Middle frontal gyrus (tissue), 1 donor: Measurements from ENCODE around the gene GNAI3.
A peak's percentile ranks its signal among the peaks of the same experiment; 100 is the strongest.

ENCODE experiments used
- DNase-seq: peaks from one replicate; pipeline ENCODE4 v3.0.0-alpha.2; 2015; ENCODE audit warnings: low spot score; ENCODE audit errors: extremely low spot score

Gene GNAI3

GRCh38 chr1:109546311-109547109 is 1.9 kb upstream of the GNAI3 start:
- DNase-seq, result peak; percentile 80

- no peak for DNase-seq
These were observed 723 bp upstream of the GNAI3 start for GRCh38 chr1:109547463-109548320.

- DNase-seq, result no peak
These were observed 8.1 kb downstream of the GNAI3 start for GRCh38 chr1:109556563-109556962.

GRCh38 chr1:109557520-109557919 is 9.1 kb downstream of the GNAI3 start:
- DNase-seq, result no peak

- DNase-seq, result no peak
These were observed 11.6 kb downstream of the GNAI3 start for GRCh38 chr1:109559995-109560394.

- DNase-seq, result no peak
These were observed 15.9 kb downstream of the GNAI3 start for GRCh38 chr1:109564194-109564878.

GRCh38 chr1:109565241-109565640 is 16.8 kb downstream of the GNAI3 start:
- no peak for DNase-seq

GRCh38 chr1:109566982-109567381 is 18.6 kb downstream of the GNAI3 start:
- DNase-seq, result no peak

GRCh38 chr1:109567877-109568672 is 19.7 kb downstream of the GNAI3 start:
- DNase-seq, result no peak

- no peak for DNase-seq
These were observed 20.9 kb downstream of the GNAI3 start for GRCh38 chr1:109569323-109569722.

- no peak for DNase-seq
These were observed 22.0 kb downstream of the GNAI3 start for GRCh38 chr1:109570414-109570813.

- DNase-seq, result no peak
These were observed 25.4 kb downstream of the GNAI3 start for GRCh38 chr1:109573785-109574184.

GRCh38 chr1:109578947-109579443 is 30.6 kb downstream of the GNAI3 start:
- no peak for DNase-seq

GRCh38 chr1:109579491-109579890 is 31.1 kb downstream of the GNAI3 start:
- no peak for DNase-seq

- no peak for DNase-seq
These were observed 33.6 kb downstream of the GNAI3 start for GRCh38 chr1:109582021-109582420.

- no peak for DNase-seq
These were observed 36.4 kb downstream of the GNAI3 start for GRCh38 chr1:109584766-109585165.

GRCh38 chr1:109586055-109586454 is 37.6 kb downstream of the GNAI3 start:
- no peak for DNase-seq

GRCh38 chr1:109589177-109589576 is 40.8 kb downstream of the GNAI3 start:
- no peak for DNase-seq

GRCh38 chr1:109589679-109590078 is 41.3 kb downstream of the GNAI3 start:
- no peak for DNase-seq

- DNase-seq, result no peak
These were observed 44.5 kb downstream of the GNAI3 start for GRCh38 chr1:109592916-109593315.

- DNase-seq, result no peak
These were observed 47.1 kb downstream of the GNAI3 start for GRCh38 chr1:109595531-109595930.
